Loucy (cell line): ENCODE data around the gene SERPINA1.

ENCODE experiments used
- CTCF ChIP-seq: fragments of 200-600 bp; sonication (generic); conservative IDR thresholded peaks from 2 replicates; pipeline ENCODE4 v1.5.1; 2014; ENCODE audit warnings: mild to moderate bottlenecking, antibody characterized with exemption, low read length
- EZH2phosphoT487 ChIP-seq: fragments of 200-600 bp; IDR thresholded peaks from 2 replicates; pipeline ENCODE4 v1.6.1; 2018; ENCODE audit warnings: antibody characterized with exemption, mild to moderate bottlenecking, moderate library complexity, borderline replicate concordance

GRCh38 chr14:94364037-94364436 lies 24.4 kb downstream of the SERPINA1 start:
- TF ChIP-seq CTCF = no peak
- TF ChIP-seq EZH2phosphoT487 = no peak
